NCI-H1105 treated with DMSO at 0.1 percent for 48 hours (cell line): ENCODE data around the gene EEF1AKMT3.
A peak's percentile ranks its signal among the peaks of the same experiment; 100 is the strongest.

Source experiments
- DNase-seq: peaks from one replicate; lab custom pipeline; 2025; lab: John Stamatoyannopoulos, UW

EEF1AKMT3 gene

GRCh38 chr12:57751432-57751787 lies 21.0 kb upstream of the EEF1AKMT3 start:
- no peak for DNase-seq

GRCh38 chr12:57751788-57752667 lies 20.4 kb upstream of the EEF1AKMT3 start, which contains the start of gene CDK4:
Gene CDK4, minus strand, starts transcription at chr12:57752310. Its CDS starts 593 bp downstream, at chr12:57751717.
- peak; percentile 94 for DNase-seq

GRCh38 chr12:57752668-57753000 lies 19.8 kb upstream of the EEF1AKMT3 start:
- no peak for DNase-seq

- DNase-seq, result no peak
Measured at GRCh38 chr12:57753756-57754337, 18.6 kb upstream of the EEF1AKMT3 start.

GRCh38 chr12:57754411-57755193 lies 17.8 kb upstream of the EEF1AKMT3 start, which contains the start of gene MARCHF9:
Gene MARCHF9, plus strand, starts transcription at chr12:57755103. Its CDS starts 426 bp downstream, at chr12:57755529.
- peak; percentile 70 for DNase-seq

- no peak for DNase-seq
Measured at GRCh38 chr12:57755194-57755453, 17.3 kb upstream of the EEF1AKMT3 start.

- DNase-seq, result no peak
Measured at GRCh38 chr12:57755454-57756372, 16.7 kb upstream of the EEF1AKMT3 start.

GRCh38 chr12:57756406-57757341 lies 15.7 kb upstream of the EEF1AKMT3 start:
- no peak for DNase-seq

GRCh38 chr12:57757771-57758170 lies 14.6 kb upstream of the EEF1AKMT3 start:
- DNase-seq, result no peak

GRCh38 chr12:57758552-57759359 lies 13.7 kb upstream of the EEF1AKMT3 start:
- no peak for DNase-seq

- DNase-seq, result no peak
Measured at GRCh38 chr12:57759360-57759980, 12.9 kb upstream of the EEF1AKMT3 start.

- DNase-seq, result no peak
Measured at GRCh38 chr12:57760347-57760982, 11.9 kb upstream of the EEF1AKMT3 start.

- no peak for DNase-seq
Measured at GRCh38 chr12:57761391-57761998, 10.9 kb upstream of the EEF1AKMT3 start.

- no peak for DNase-seq
Measured at GRCh38 chr12:57762463-57762862, 10.0 kb upstream of the EEF1AKMT3 start.

- DNase-seq, result no peak
Measured at GRCh38 chr12:57763881-57764661, 8.3 kb upstream of the EEF1AKMT3 start.

GRCh38 chr12:57764662-57765002 lies 7.8 kb upstream of the EEF1AKMT3 start:
- no peak for DNase-seq

- DNase-seq, result no peak
Measured at GRCh38 chr12:57765003-57765697, 7.3 kb upstream of the EEF1AKMT3 start.
